WTC11 (cell line): Measurements from ENCODE around the gene PSTK. TPM values are rescaled to one million over a fixed set of nuclear protein-coding genes. Genes with fewer than 3 reads are reported as not detected.

Experiments used
- ATAC-seq: fragments of 200-7000 bp; cut with Tn5 transposase; 2 replicates; pipeline ENCODE4 v1.10.0; 2021; ENCODE audit warnings: mild to moderate bottlenecking, moderate library complexity
- CTCF ChIA-PET: fragments of 300-600 bp; sonication (Branson Sonifier 250); formaldehyde crosslinking; loops from one replicate; lab custom pipeline; 2021; ENCODE audit warnings: antibody characterized with exemption; lab: Charles Lee
- POLR2A ChIA-PET: fragments of 350-600 bp; sonication (Branson Sonifier 250); formaldehyde crosslinking; loops from one replicate; lab custom pipeline; 2021; ENCODE audit warnings: antibody characterized with exemption; lab: Charles Lee
- DNase-seq: peaks from one replicate; pipeline ENCODE4 v3.0.0; 2021; ENCODE audit warnings: low spot score
- H3K27ac Mint-ChIP-seq: 2 replicates; pipeline ENCODE4 v1.8.0; 2021; ENCODE audit warnings: mixed read lengths
- H3K27me3 Mint-ChIP-seq: 2 replicates; pipeline ENCODE4 v1.8.0; 2021; ENCODE audit warnings: low read depth, mild to moderate bottlenecking, moderate library complexity, mixed read lengths
- H3K36me3 Mint-ChIP-seq: 2 replicates; pipeline ENCODE4 v1.8.0; 2021; ENCODE audit warnings: mixed read lengths
- H3K4me1 Mint-ChIP-seq: 2 replicates; pipeline ENCODE4 v1.8.0; 2022; ENCODE audit warnings: mixed read lengths
- H3K4me3 Mint-ChIP-seq: 2 replicates; pipeline ENCODE4 v1.8.0; 2021; ENCODE audit warnings: mild to moderate bottlenecking, moderate library complexity, mixed read lengths
- H3K9me3 Mint-ChIP-seq: 2 replicates; pipeline ENCODE4 v1.8.0; 2021; ENCODE audit warnings: mixed read lengths
- ARID4B ChIP-seq: sonication (generic); formaldehyde crosslinking; IDR thresholded peaks from 2 replicates; pipeline ENCODE4 v1.8.0; 2023; ENCODE audit warnings: missing genetic modification reagents, mild to moderate bottlenecking, borderline replicate concordance
- CBFB ChIP-seq: sonication (generic); formaldehyde crosslinking; IDR thresholded peaks from 2 replicates; pipeline ENCODE4 v1.8.1; 2022; ENCODE audit warnings: mild to moderate bottlenecking, low read depth, missing genetic modification reagents
- CDX4 ChIP-seq: fragments of 250-450 bp; sonication (Bioruptor Pico); IDR thresholded peaks from 2 replicates; pipeline ENCODE4 v1.9.0; 2021; ENCODE audit warnings: moderate library complexity, mild to moderate bottlenecking, inconsistent platforms, borderline replicate concordance
- E2F4 ChIP-seq: sonication (generic); formaldehyde crosslinking; IDR thresholded peaks from 2 replicates; pipeline ENCODE4 v1.8.1; 2022; ENCODE audit warnings: low read depth, mild to moderate bottlenecking, moderate library complexity, missing genetic modification reagents, borderline replicate concordance
- FOXJ3 ChIP-seq: sonication (generic); formaldehyde crosslinking; IDR thresholded peaks from 2 replicates; pipeline ENCODE4 v1.9.0; 2021; ENCODE audit warnings: missing genetic modification reagents, mild to moderate bottlenecking, borderline replicate concordance
- FOXP1 ChIP-seq: sonication (generic); formaldehyde crosslinking; IDR thresholded peaks from 2 replicates; pipeline ENCODE4 v1.8.0; 2022; ENCODE audit warnings: missing genetic modification reagents, mild to moderate bottlenecking, moderate library complexity, borderline replicate concordance
- GABPB1 ChIP-seq: sonication (generic); formaldehyde crosslinking; IDR thresholded peaks from 2 replicates; pipeline ENCODE4 v1.8.1; 2023; ENCODE audit warnings: mild to moderate bottlenecking, missing genetic modification reagents
- GRHL2 ChIP-seq: fragments of 250-450 bp; sonication (Bioruptor Pico); IDR thresholded peaks from 2 replicates; pipeline ENCODE4 v1.8.0; 2022; ENCODE audit warnings: mild to moderate bottlenecking, moderate library complexity; ENCODE audit not compliant: insufficient replicate concordance, severe bottlenecking
- HMGA2 ChIP-seq: fragments of 250-450 bp; sonication (Bioruptor Pico); IDR thresholded peaks from 2 replicates; pipeline ENCODE4 v1.4.0; 2021; ENCODE audit warnings: mild to moderate bottlenecking, moderate library complexity
- HMGXB4 ChIP-seq: sonication (generic); formaldehyde crosslinking; IDR thresholded peaks from 2 replicates; pipeline ENCODE4 v1.8.1; 2023; ENCODE audit warnings: mild to moderate bottlenecking, moderate library complexity, missing genetic modification reagents
- MXD4 ChIP-seq: fragments of 250-450 bp; sonication (Bioruptor Pico); IDR thresholded peaks from 2 replicates; pipeline ENCODE4 v1.8.0; 2021; ENCODE audit warnings: mild to moderate bottlenecking, moderate library complexity, borderline replicate concordance
- PRRX2 ChIP-seq: fragments of 250-450 bp; sonication (Bioruptor Pico); IDR thresholded peaks from 2 replicates; pipeline ENCODE4 v1.8.0; 2021; ENCODE audit warnings: mild to moderate bottlenecking
- STAT6 ChIP-seq: sonication (generic); formaldehyde crosslinking; conservative IDR thresholded peaks from 2 replicates; pipeline ENCODE4 v1.8.1; 2023; ENCODE audit warnings: mild to moderate bottlenecking, low read depth, missing genetic modification reagents, moderate library complexity
- TCF7 ChIP-seq: sonication (generic); formaldehyde crosslinking; IDR thresholded peaks from 2 replicates; pipeline ENCODE4 v1.8.0; 2022; ENCODE audit warnings: mild to moderate bottlenecking, low read depth, missing genetic modification reagents, moderate library complexity
- TEAD1 ChIP-seq: sonication (generic); formaldehyde crosslinking; IDR thresholded peaks from 2 replicates; pipeline ENCODE4 v1.8.0; 2022; ENCODE audit warnings: mild to moderate bottlenecking, missing genetic modification reagents
- TP53 ChIP-seq: sonication (generic); formaldehyde crosslinking; IDR thresholded peaks from 2 replicates; pipeline ENCODE4 v1.8.1; 2023; ENCODE audit warnings: mild to moderate bottlenecking, missing genetic modification reagents
- ZNF219 ChIP-seq: sonication (generic); formaldehyde crosslinking; IDR thresholded peaks from 2 replicates; pipeline ENCODE4 v1.8.0; 2023; ENCODE audit warnings: missing genetic modification reagents, mild to moderate bottlenecking, borderline replicate concordance
- ZNF416 ChIP-seq: fragments of 250-450 bp; sonication (Bioruptor Pico); IDR thresholded peaks from 2 replicates; pipeline ENCODE4 v1.9.0; 2021; ENCODE audit warnings: mild to moderate bottlenecking, inconsistent platforms
- total RNA-seq: library from RNA; stranded (reverse); gene quantifications from 3 replicates; pipeline ENCODE4 v1.2.3, GENCODE V29; 2021
- TF ChIP-seq, protein P1 (sequence below): fragments of 250-450 bp; sonication (Bioruptor Pico); IDR thresholded peaks from 2 replicates; pipeline ENCODE4 v1.8.0; 2021; ENCODE audit warnings: mild to moderate bottlenecking

The PSTK gene
- total RNA-seq, 1 experiment from 2014 or later, result 4.0 TPM

DNA sequence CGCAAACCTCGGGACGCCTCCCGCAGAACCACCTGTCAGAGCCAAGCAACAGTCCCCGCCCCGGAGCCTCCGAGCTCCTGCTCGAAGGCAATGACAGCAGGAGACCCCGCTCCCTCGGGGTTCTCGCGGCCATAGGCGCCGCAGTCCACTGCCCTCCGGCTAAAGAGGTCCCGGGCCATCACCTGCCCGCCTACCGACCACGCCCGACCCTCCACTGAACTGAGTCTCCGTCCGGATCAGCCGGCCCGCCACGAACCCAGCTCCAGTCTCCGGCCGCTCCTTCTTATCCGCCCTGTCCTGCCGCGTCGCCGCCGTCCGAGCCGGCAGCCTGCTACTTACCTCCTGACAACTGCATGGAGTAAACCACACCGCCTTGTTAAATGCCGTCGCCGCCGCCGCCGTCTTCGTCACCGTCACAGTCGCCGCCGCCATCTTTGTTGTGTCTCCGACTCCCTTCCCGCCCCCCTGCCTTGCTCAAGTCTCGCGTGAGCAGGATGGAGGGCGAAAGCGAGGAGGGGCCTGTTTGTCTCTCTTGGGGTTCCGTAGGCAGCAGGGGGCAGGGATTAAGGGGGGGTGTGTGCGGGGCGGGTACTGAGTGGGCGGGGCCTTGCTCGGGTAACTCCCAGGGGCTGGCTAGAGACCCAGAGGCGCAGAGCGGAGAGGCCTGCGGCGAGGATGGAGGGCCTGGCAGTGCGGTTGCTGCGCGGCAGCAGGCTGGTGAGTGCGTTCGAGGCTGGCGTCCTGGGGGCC lies 28.3 kb downstream of the PSTK start, which contains the start of the genes ACADSB and IKZF5 (continued):
- TF ChIP-seq MXD4 (CRISPR knock-in tag) (no peak), TEAD1 (CRISPR knock-in tag) (peak; percentile 86), TCF7 (CRISPR knock-in tag) (no peak), CBFB (CRISPR knock-in tag) (0 out of 2 replicates have a peak, but pooled peaks have one; percentile 70), CDX4 (CRISPR knock-in tag) (no peak), E2F4 (CRISPR knock-in tag) (no peak), FOXP1 (CRISPR knock-in tag) (peak; percentile 58; the same call in 1 of the 2 replicates), FOXJ3 (CRISPR knock-in tag) (no peak), HMGXB4 (CRISPR knock-in tag) (peak; percentile 71; the same call in 1 of the 2 replicates), ZNF219 (CRISPR knock-in tag) (no peak), GRHL2 (CRISPR knock-in tag) (no peak)
- TF ChIP-seq, protein P1, sequence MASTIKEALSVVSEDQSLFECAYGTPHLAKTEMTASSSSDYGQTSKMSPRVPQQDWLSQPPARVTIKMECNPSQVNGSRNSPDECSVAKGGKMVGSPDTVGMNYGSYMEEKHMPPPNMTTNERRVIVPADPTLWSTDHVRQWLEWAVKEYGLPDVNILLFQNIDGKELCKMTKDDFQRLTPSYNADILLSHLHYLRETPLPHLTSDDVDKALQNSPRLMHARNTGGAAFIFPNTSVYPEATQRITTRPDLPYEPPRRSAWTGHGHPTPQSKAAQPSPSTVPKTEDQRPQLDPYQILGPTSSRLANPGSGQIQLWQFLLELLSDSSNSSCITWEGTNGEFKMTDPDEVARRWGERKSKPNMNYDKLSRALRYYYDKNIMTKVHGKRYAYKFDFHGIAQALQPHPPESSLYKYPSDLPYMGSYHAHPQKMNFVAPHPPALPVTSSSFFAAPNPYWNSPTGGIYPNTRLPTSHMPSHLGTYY (CRISPR knock-in tag), result no peak
- TF ChIP-seq, all 79 proteins: peak for 20

DNA sequence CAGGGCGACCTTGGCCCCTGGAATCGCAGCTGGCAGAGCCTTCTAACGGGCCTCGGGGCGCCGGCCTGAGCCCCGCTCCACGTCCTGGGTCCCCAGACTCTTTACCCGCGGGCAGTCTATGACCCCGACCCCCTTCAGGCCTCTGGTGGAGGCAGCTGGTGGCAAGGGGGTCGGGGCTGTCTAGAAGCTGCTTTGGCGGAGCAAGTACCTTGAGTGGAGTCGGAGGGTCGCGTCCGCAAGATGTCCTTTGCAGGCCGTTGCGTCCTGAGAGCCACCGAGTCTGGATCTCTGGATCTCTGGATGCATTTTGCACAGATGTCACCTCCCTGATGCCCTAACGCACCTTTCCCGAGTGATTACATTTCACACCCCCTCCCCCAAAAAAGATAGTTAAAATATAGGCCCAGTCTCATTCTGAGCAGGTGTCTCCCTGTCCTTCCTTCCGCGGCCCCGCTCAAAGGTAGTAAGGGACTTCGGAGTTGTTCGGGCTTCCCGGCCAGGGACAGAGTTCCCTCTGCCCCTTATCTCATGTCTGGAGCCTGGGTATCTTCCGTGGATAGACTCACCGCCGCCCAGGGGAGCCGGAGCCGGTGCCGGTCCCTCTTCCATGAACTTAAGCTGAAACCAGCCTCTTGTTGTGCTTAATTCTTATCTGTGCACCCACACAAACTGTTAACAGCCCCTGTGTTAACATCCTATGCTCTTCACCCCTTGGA lies 29.1 kb downstream of the PSTK start:
- POLR2A ChIA-PET, result interaction anchor here (1.2 kb wide), 1 partner anchor 8 kb away, joined by 6 read pairs; no protein-coding TSS in a partner anchor
- DNase-seq (peak; percentile 27), ATAC-seq (peak; percentile 41)
- peak overlapping the region; percentile 70; the same call in 1 of the 2 replicates for H3K27ac Mint-ChIP-seq
- peaks cover 30% of the 10 kb centered on the region for H3K4me1 Mint-ChIP-seq
- peaks cover 42% of the 10 kb centered on the region for H3K27me3 Mint-ChIP-seq
- CTCF ChIA-PET, result interaction anchor here (0.6 to 2.2 kb wide), 2 partner anchors 13 to 1503 kb away, joined by 3 to 10 read pairs; no protein-coding TSS in a partner anchor
- peak overlapping the region; percentile 99 for H3K4me3 Mint-ChIP-seq
- peaks cover 3% of the 10 kb centered on the region; the same call in 1 of the 2 replicates for H3K9me3 Mint-ChIP-seq
- peaks cover 15% of the 10 kb centered on the region for H3K36me3 Mint-ChIP-seq
- TF ChIP-seq HMGA2 (CRISPR knock-in tag) (no peak), GABPB1 (CRISPR knock-in tag) (peak; percentile 11; the same call in 1 of the 2 replicates), STAT6 (CRISPR knock-in tag) (0 out of 2 replicates have a peak, but pooled peaks have one; percentile 54), TP53 (0 out of 2 replicates have a peak, but pooled peaks have one; percentile 10), CDX4 (CRISPR knock-in tag) (no peak), PRRX2 (CRISPR knock-in tag) (no peak), ARID4B (CRISPR knock-in tag) (0 out of 2 replicates have a peak, but pooled peaks have one; percentile 3), ZNF416 (CRISPR knock-in tag) (0 out of 2 replicates have a peak, but pooled peaks have one; percentile 42)
